Trophoblast cell (in vitro differentiated cells and primary cell): ENCODE measurements around the gene PCSK5.
A peak's percentile ranks its signal among the peaks of the same experiment; 100 is the strongest.

Source experiments
- DNase-seq, 2 donors: peaks; one replicate each; pipeline ENCODE4 v3.0.0-alpha.2; 2016
- H2AFZ ChIP-seq: 2 replicates; pipeline ENCODE4 v1.6.1; 2013; ENCODE audit warnings: low read length, moderate library complexity, mild to moderate bottlenecking; ENCODE audit not compliant: insufficient read depth, poor library complexity
- H2AK5ac ChIP-seq: 2 replicates; pipeline ENCODE4 v1.6.1; 2013; ENCODE audit warnings: mild to moderate bottlenecking, low read length
- H2BK120ac ChIP-seq: 2 replicates; pipeline ENCODE4 v1.6.1; 2013; ENCODE audit warnings: low read length, mild to moderate bottlenecking, moderate library complexity; ENCODE audit not compliant: insufficient read depth, poor library complexity
- H2BK12ac ChIP-seq: 2 replicates; pipeline ENCODE4 v1.6.1; 2013; ENCODE audit warnings: mild to moderate bottlenecking, low read length, moderate library complexity
- H2BK5ac ChIP-seq: 2 replicates; pipeline ENCODE4 v1.6.1; 2013; ENCODE audit warnings: low read length, low read depth, moderate library complexity, mild to moderate bottlenecking; ENCODE audit not compliant: poor library complexity
- H3K14ac ChIP-seq: 2 replicates; pipeline ENCODE4 v1.6.1; 2013; ENCODE audit warnings: mild to moderate bottlenecking, low read length
- H3K18ac ChIP-seq: 2 replicates; pipeline ENCODE4 v1.6.1; 2013; ENCODE audit warnings: mild to moderate bottlenecking, low read length
- H3K23ac ChIP-seq: 2 replicates; pipeline ENCODE4 v1.6.1; 2013; ENCODE audit warnings: low read length
- H3K27ac ChIP-seq: 2 replicates; pipeline ENCODE4 v1.5.1; 2013; ENCODE audit warnings: low read depth, mild to moderate bottlenecking, inconsistent platforms, low read length, moderate library complexity
- H3K27me3 ChIP-seq: 2 replicates; pipeline ENCODE4 v1.6.1; 2013; ENCODE audit warnings: inconsistent platforms, mild to moderate bottlenecking, low read length, moderate library complexity; ENCODE audit not compliant: insufficient read depth
- H3K36me3 ChIP-seq, 2 experiments: 1 replicate in 1 of 2; 2 replicates in 1 of 2; pipeline ENCODE4 v1.6.1; 2013; ENCODE audit warnings: low read length in 2 of 2, mild to moderate bottlenecking in 2 of 2, moderate library complexity in 1 of 2; ENCODE audit not compliant: insufficient read depth in 2 of 2, control insufficient read depth in 1 of 2
- H3K4ac ChIP-seq: 2 replicates; pipeline ENCODE4 v1.6.1; 2013; ENCODE audit warnings: low read depth, mild to moderate bottlenecking, low read length, moderate library complexity
- H3K4me1 ChIP-seq, 2 experiments: 1 replicate in 1 of 2; 2 replicates in 1 of 2; pipeline ENCODE4 v1.6.1; 2013; ENCODE audit warnings: low read length in 2 of 2, mild to moderate bottlenecking in 2 of 2, moderate library complexity in 1 of 2; ENCODE audit not compliant: insufficient read depth in 2 of 2, control insufficient read depth in 1 of 2
- H3K4me2 ChIP-seq: 2 replicates; pipeline ENCODE4 v1.6.1; 2013; ENCODE audit warnings: inconsistent platforms, mild to moderate bottlenecking, low read length, moderate library complexity
- H3K4me3 ChIP-seq: 2 replicates; pipeline ENCODE4 v1.5.1; 2013; ENCODE audit warnings: mild to moderate bottlenecking, low read depth, low read length, inconsistent platforms
- H3K79me1 ChIP-seq: one replicate; pipeline ENCODE4 v1.6.1; 2013; ENCODE audit warnings: low read length
- H3K79me2 ChIP-seq: 2 replicates; pipeline ENCODE4 v1.6.1; 2013; ENCODE audit warnings: low read length, mild to moderate bottlenecking; ENCODE audit not compliant: control insufficient read depth, insufficient read depth, poor library complexity
- H3K9ac ChIP-seq: 2 replicates; pipeline ENCODE4 v1.6.1; 2013; ENCODE audit warnings: mild to moderate bottlenecking, low read length
- H3K9me3 ChIP-seq: 2 replicates; pipeline ENCODE4 v1.6.1; 2013; ENCODE audit warnings: low read depth, mild to moderate bottlenecking, control low read depth, inconsistent platforms, low read length; ENCODE audit not compliant: insufficient read depth
- H4K12ac ChIP-seq: 2 replicates; pipeline ENCODE4 v1.6.1; 2013; ENCODE audit warnings: low read depth, mild to moderate bottlenecking, low read length, moderate library complexity
- H4K8ac ChIP-seq: 2 replicates; pipeline ENCODE4 v1.6.1; 2013; ENCODE audit warnings: low read depth, mild to moderate bottlenecking, low read length, moderate library complexity
- H4K91ac ChIP-seq: one replicate; pipeline ENCODE4 v1.6.1; 2013; ENCODE audit warnings: low read depth, mild to moderate bottlenecking, low read length, moderate library complexity
- WGBS: extraction: QIAGEN DNeasy Blood & Tissue Kit; methylation state at CpG from one replicate; pipeline ENCODE4 v1.1.7; 2013; ENCODE audit warnings: missing lambda C conversion rate; ENCODE audit not compliant: insufficient read length, insufficient coverage; ENCODE audit errors: extremely low coverage; 5-methylcytosine and 5-hydroxymethylcytosine counted together

PCSK5 gene

GRCh38 chr9:76032797-76033373, 142.4 kb downstream of the PCSK5 start:
- Histone ChIP-seq H3K27ac (no peak overlapping the region), H3K27me3 (no peaks in the 10 kb centered on the region), H4K8ac (no peak overlapping the region), H3K4me2 (no peak overlapping the region), H3K23ac (no peak overlapping the region), H3K79me2 (no peaks in the 10 kb centered on the region), H4K91ac (no peak overlapping the region), H3K9me3 (no peaks in the 10 kb centered on the region), H2BK12ac (no peak overlapping the region), H3K4me1 (no peaks in the 10 kb centered on the region), H2BK5ac (no peak overlapping the region), H2AFZ (no peak overlapping the region), H3K18ac (no peak overlapping the region), H3K14ac (no peak overlapping the region), H2BK120ac (no peak overlapping the region), H3K9ac (no peak overlapping the region), H3K4ac (no peak overlapping the region), H4K12ac (no peak overlapping the region), H3K4me3 (no peak overlapping the region), H2AK5ac (no peak overlapping the region), H3K36me3 (peaks cover 2 to 6% of the 10 kb centered on the region in 2 experiments), H3K79me1 (no peaks in the 10 kb centered on the region)
- WGBS, result no CpG with 5 or more reads among the region's 6 CpGs
- DNase-seq, result no peak

GRCh38 chr9:76034049-76034448, 143.6 kb downstream of the PCSK5 start:
- Histone ChIP-seq H2AFZ (no peak overlapping the region), H3K27ac (no peak overlapping the region), H3K18ac (no peak overlapping the region), H2BK12ac (no peak overlapping the region), H3K36me3 (peaks cover 2 to 4% of the 10 kb centered on the region in 2 experiments), H2AK5ac (no peak overlapping the region), H4K91ac (no peak overlapping the region), H4K12ac (no peak overlapping the region), H4K8ac (no peak overlapping the region), H2BK120ac (no peak overlapping the region), H3K79me2 (no peaks in the 10 kb centered on the region), H3K79me1 (no peaks in the 10 kb centered on the region), H3K4me3 (no peak overlapping the region), H3K9me3 (no peaks in the 10 kb centered on the region), H3K9ac (no peak overlapping the region), H3K4ac (no peak overlapping the region), H3K14ac (no peak overlapping the region), H3K4me2 (no peak overlapping the region), H3K27me3 (no peaks in the 10 kb centered on the region), H3K23ac (no peak overlapping the region), H2BK5ac (no peak overlapping the region), H3K4me1 (no peaks in the 10 kb centered on the region)
- DNase-seq, result no peak
- WGBS, result no CpG with 5 or more reads among the region's 3 CpGs

DNA sequence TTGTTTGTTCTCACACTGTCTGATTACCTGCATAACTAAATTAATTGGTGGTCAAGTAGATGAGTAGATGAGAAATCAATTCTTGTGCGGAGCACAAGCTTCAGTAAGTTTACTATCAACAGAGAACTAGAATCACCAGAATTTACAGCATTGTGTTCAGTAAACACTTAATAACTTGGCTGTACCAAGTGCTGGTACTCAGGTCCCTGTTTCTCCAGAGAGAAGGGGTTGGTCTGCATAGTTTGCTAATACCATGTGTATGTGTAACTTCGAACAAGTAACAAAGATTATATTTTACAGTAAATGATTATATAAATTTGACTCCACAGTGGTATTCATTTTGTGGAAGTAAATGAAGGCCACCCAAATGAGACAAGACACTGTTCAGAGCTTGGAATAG, 146.3 kb downstream of the PCSK5 start:
- Histone ChIP-seq H3K79me2 (no peaks in the 10 kb centered on the region), H2BK5ac (no peak overlapping the region), H3K79me1 (no peaks in the 10 kb centered on the region), H2BK12ac (no peak overlapping the region), H3K18ac (no peak overlapping the region), H3K9ac (no peak overlapping the region), H3K4me1 (no peaks in the 10 kb centered on the region), H4K91ac (no peak overlapping the region), H3K27me3 (no peaks in the 10 kb centered on the region), H2AK5ac (no peak overlapping the region), H2AFZ (no peak overlapping the region), H4K12ac (no peak overlapping the region), H3K4me2 (no peak overlapping the region), H3K14ac (no peak overlapping the region), H3K4me3 (no peak overlapping the region), H3K9me3 (no peaks in the 10 kb centered on the region), H3K23ac (no peak overlapping the region), H2BK120ac (no peak overlapping the region), H4K8ac (no peak overlapping the region), H3K4ac (no peak overlapping the region), H3K27ac (no peak overlapping the region), H3K36me3 (peaks cover 0 to 4% of the 10 kb centered on the region in 2 experiments)
- WGBS, result no CpG with 5 or more reads among the region's 2 CpGs
- peak in 1 of 2 donors; percentile 33 for DNase-seq

GRCh38 chr9:76037587-76038225, 147.2 kb downstream of the PCSK5 start:
- Histone ChIP-seq H3K4ac (no peak overlapping the region), H2AK5ac (no peak overlapping the region), H3K14ac (no peak overlapping the region), H3K23ac (no peak overlapping the region), H4K12ac (no peak overlapping the region), H3K79me2 (no peaks in the 10 kb centered on the region), H4K91ac (no peak overlapping the region), H3K9ac (no peak overlapping the region), H3K4me2 (no peak overlapping the region), H2BK120ac (no peak overlapping the region), H3K18ac (no peak overlapping the region), H3K79me1 (no peaks in the 10 kb centered on the region), H3K36me3 (peaks cover 0 to 4% of the 10 kb centered on the region in 2 experiments), H2BK5ac (no peak overlapping the region), H3K4me3 (no peak overlapping the region), H3K27ac (no peak overlapping the region), H3K9me3 (no peaks in the 10 kb centered on the region), H4K8ac (no peak overlapping the region), H2BK12ac (no peak overlapping the region), H3K27me3 (no peaks in the 10 kb centered on the region), H2AFZ (no peak overlapping the region), H3K4me1 (no peaks in the 10 kb centered on the region)
- DNase-seq, result no peak
- no CpG with 5 or more reads among the region's 9 CpGs for WGBS
